Stomach smooth muscle (tissue), 2 donors: ENCODE measurements around the gene ACOXL.

Experiments
- H3K27ac ChIP-seq: one replicate; pipeline ENCODE4 v1.7.0; 2013; ENCODE audit warnings: mild to moderate bottlenecking, low read length, inconsistent platforms
- H3K27me3 ChIP-seq, 2 donors: one replicate each; pipeline ENCODE4 v1.7.0; 2013; ENCODE audit warnings: low read length in 2 of 2; ENCODE audit not compliant: insufficient read depth in 2 of 2, control insufficient read depth in 1 of 2
- H3K36me3 ChIP-seq, 2 donors: one replicate each; pipeline ENCODE4 v1.7.0; 2013; ENCODE audit warnings: low read length in 2 of 2; ENCODE audit not compliant: control insufficient read depth in 2 of 2, insufficient read depth in 2 of 2
- H3K4me1 ChIP-seq: one replicate; pipeline ENCODE4 v1.7.0; 2013; ENCODE audit warnings: low read length; ENCODE audit not compliant: control insufficient read depth, insufficient read depth
- H3K4me3 ChIP-seq, 2 donors: one replicate each; pipeline ENCODE4 v1.7.0; 2013; ENCODE audit warnings: low read length in 2 of 2
- H3K9ac ChIP-seq, 2 donors: one replicate each; pipeline ENCODE4 v1.7.0; 2013; ENCODE audit warnings: low read length in 2 of 2, mild to moderate bottlenecking in 1 of 2
- H3K9me3 ChIP-seq, 2 donors: one replicate each; pipeline ENCODE4 v1.7.0; 2013; ENCODE audit warnings: low read length in 2 of 2; ENCODE audit not compliant: control insufficient read depth in 2 of 2
- donor health status: healthy.
- donor health status: Pancreatic carcinoma.

The ACOXL gene

DNA sequence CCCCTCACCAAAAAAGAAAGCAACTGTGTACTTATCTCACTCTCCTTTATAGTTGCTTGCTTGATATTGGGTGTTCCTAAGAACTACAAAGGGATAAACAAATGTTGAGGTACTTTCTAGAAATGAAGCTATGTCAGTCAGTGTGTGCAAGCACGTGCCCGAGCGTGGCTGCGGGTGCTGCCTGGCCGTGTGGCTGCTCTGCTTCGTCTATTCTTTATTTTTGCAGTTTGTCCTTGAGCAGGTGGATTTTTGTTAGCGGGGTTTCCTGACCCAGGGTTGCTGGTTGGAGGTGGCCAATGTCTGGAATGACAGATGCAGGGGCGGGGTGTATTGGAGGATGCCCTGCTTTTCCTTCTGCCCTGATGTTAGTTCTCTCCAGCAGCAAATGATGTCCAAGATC is 62.6 kb downstream of the ACOXL start:
- Histone ChIP-seq H3K36me3 (no peaks in the 10 kb centered on the region), H3K4me1 (no peaks in the 10 kb centered on the region), H3K4me3 (no peak overlapping the region), H3K27me3 (peaks cover 3 to 4% of the 10 kb centered on the region in 2 donors), H3K9ac (no peak overlapping the region), H3K27ac (no peak overlapping the region), H3K9me3 (no peaks in the 10 kb centered on the region)

DNA sequence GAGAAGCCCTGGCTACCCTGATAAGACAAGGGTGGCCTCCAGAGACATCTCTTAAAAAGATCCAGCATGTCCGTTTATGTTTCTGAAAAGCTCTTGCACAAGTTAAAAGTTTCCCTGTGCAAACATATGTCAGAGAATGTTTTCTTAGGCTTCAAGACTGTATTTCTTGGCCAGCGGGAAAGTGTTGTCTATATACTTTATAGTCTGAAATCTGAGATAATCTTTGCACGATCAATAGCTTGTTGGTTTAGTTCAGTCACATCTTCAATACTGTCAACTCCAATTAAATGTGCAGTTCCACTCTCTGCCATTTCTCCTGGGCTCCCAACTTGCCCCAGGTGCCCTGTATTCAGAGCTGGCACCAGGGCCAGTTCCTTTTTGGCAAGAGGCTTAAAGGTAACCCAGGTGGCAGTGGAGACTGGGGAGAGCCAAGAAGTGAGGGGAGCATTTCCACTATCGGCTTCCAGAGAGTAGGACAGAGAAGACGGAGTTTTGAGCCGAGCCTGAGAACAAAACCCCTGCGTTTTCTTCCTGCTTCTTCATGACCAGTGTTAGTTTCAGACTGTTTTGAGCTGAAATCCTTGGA is 64.4 kb downstream of the ACOXL start:
- Histone ChIP-seq H3K27ac (no peak overlapping the region), H3K27me3 (peaks cover 3 to 11% of the 10 kb centered on the region in 2 donors)

DNA sequence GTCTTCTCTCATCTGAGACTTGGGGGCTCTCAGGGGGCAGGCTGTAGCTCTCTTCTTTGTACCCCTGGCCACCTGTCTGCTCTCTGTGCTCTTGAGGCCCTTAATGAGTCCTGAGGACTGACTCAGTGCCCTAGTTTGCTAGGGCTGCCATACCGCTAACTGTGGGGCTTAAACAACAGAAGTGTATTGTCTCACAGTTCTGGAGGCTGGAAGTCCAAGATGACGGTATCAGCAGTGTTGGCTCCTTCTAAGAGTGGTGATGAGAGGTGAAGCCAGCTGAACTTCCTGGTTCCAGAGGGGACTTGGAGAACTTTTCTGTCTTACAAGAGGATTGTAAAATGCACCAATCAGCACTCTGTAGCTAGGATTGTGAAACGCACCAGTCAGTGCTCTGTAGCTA is 67.0 kb downstream of the ACOXL start:
- no peaks in the 10 kb centered on the region for H3K36me3 ChIP-seq
- peaks cover 0 to 11% of the 10 kb centered on the region in 2 donors for H3K27me3 ChIP-seq
- no peak overlapping the region for H3K4me3 ChIP-seq

More for the DNA sequence above, 64.4 kb downstream of the ACOXL start:
- no peaks in the 10 kb centered on the region for H3K4me1 ChIP-seq
- no peak overlapping the region for H3K4me3 ChIP-seq
- H3K9me3 ChIP-seq = no peaks in the 10 kb centered on the region
- H3K36me3 ChIP-seq = no peaks in the 10 kb centered on the region
- no peak overlapping the region for H3K9ac ChIP-seq

DNA sequence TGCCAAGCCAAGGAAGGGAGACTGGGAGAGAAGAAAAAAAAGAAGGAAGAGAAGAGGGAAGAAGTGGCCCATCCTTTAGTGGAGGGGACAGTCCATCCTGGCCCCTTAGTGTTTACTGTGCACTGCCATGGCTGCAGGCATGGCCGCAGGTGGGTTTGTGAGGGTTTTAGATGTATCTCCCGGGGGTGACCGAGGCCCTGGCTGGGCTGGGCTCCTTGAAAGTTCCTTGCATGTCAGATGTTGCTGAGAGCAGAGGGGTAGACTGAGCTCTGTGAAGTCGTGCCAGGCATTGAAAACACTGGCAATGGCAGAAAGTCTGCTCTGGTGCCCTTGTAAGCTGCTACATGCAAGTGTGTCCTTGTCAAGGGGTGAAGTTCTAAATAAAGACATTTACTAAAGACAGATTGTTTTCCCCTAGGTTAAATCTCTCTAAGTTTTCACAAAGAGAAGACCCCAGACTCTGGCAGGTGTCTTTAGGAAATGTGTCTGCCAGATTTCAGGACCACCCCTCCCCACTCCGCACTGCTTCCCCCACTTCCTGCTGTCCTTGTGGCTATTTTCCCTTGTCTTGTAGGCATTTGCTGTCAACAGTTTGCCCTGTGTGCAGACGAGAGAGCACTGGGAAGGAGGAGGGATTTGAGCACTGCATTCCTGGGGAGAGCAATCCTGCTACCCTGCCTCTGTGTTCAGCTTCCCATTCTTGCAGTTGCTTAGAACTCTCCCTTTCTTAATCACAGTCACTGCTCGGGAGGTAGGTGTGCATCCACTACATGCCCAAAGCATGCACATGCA is 68.4 kb downstream of the ACOXL start:
- Histone ChIP-seq H3K9ac (no peak overlapping the region), H3K27ac (no peak overlapping the region), H3K27me3 (peaks cover 0 to 11% of the 10 kb centered on the region in 2 donors)

More for the DNA sequence above, 67.0 kb downstream of the ACOXL start:
- Histone ChIP-seq H3K4me1 (no peaks in the 10 kb centered on the region), H3K9me3 (peaks cover 0 to 3% of the 10 kb centered on the region in 2 donors), H3K9ac (no peak overlapping the region), H3K27ac (no peak overlapping the region)

DNA sequence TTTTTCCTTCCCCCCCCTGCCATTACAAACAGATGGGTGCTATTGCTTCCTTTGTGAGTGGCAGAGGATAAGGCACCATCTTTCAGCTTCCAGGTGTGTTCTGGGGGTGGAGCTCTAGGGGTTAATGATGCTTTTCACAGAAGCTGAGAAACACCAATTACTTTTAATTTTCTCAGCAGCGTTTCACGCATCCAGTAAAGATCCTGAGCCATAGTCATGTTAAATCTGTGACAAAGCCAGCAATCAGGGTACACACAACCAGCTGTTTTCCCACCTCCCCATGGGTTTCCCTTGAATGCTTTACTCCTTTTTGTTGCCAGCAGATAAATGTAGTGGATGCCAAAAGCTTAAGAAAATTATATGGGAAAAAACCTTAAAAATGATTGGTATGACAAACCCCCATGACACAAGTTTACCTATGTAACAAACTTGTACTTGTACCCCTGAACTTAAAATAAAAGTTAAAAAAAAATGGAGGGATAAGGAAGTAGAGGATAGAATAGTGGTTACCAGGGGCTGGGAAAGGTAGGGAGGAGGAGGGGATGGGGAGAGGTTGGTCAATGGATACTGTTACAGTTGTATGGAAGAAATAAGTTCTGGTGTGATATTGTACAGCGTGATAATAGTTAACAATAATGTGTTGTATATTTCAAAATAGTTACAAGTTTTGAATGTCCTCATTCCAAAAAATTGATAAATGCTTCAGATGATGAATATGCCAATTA is 70.0 kb downstream of the ACOXL start:
- H3K9me3 ChIP-seq = peaks cover 3 to 5% of the 10 kb centered on the region in 2 donors
- no peak overlapping the region for H3K4me3 ChIP-seq
- H3K36me3 ChIP-seq = no peaks in the 10 kb centered on the region
- H3K4me1 ChIP-seq = no peaks in the 10 kb centered on the region
- peaks cover 0 to 11% of the 10 kb centered on the region in 2 donors for H3K27me3 ChIP-seq
- no peak overlapping the region for H3K9ac ChIP-seq
- no peak overlapping the region for H3K27ac ChIP-seq

More for the DNA sequence above, 68.4 kb downstream of the ACOXL start:
- no peaks in the 10 kb centered on the region for H3K36me3 ChIP-seq
- no peak overlapping the region for H3K4me3 ChIP-seq
- no peaks in the 10 kb centered on the region for H3K4me1 ChIP-seq
- peaks cover 3 to 5% of the 10 kb centered on the region in 2 donors for H3K9me3 ChIP-seq

DNA sequence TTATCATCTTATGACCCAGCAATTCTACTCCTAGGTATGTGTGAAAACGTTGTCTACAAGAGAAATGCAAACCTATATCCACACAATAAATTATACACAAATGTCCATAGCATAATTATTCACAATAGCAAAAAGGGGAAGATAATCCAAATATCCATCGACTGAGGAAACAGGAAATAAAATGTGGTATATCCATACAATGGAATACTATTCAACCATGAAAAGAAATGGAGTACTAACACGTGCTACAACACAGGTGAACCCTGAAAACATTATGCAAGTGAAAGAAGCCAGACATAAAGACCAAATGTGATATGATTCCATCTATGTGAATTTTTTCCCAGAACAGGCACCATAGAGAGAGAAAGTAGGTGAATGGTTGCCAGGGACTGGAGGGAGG is 72.1 kb downstream of the ACOXL start:
- H3K9me3 ChIP-seq = peaks cover 3 to 5% of the 10 kb centered on the region in 2 donors
- no peak overlapping the region for H3K27ac ChIP-seq
- H3K36me3 ChIP-seq = no peaks in the 10 kb centered on the region
- no peak overlapping the region for H3K9ac ChIP-seq
- H3K4me3 ChIP-seq = no peak overlapping the region
- H3K4me1 ChIP-seq = no peaks in the 10 kb centered on the region
- peaks cover 0 to 9% of the 10 kb centered on the region in 2 donors for H3K27me3 ChIP-seq

DNA sequence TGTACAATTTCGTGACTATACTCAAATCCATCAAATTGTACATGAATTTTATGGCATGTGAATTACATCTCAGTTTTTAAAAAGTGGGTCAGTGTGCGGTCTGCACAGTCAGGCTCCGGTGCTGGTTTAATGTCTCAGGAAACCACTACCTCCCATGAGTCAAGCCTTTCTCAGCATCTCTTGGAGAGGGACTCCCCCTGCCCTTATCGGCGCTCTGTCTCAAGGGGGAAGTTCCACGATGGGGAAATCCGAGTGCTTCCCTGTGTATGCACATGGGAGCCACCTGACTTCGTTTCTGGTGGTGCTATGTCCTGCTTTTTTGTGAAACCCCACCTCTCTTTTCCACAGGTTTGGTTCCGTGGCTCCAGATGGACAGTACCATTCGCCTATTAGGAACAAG is 72.5 kb downstream of the ACOXL start:
- Histone ChIP-seq H3K9ac (no peak overlapping the region), H3K9me3 (peaks cover 3 to 5% of the 10 kb centered on the region in 2 donors), H3K36me3 (no peaks in the 10 kb centered on the region), H3K27ac (no peak overlapping the region), H3K4me1 (no peaks in the 10 kb centered on the region), H3K4me3 (no peak overlapping the region), H3K27me3 (peaks cover 0 to 10% of the 10 kb centered on the region in 2 donors)

DNA sequence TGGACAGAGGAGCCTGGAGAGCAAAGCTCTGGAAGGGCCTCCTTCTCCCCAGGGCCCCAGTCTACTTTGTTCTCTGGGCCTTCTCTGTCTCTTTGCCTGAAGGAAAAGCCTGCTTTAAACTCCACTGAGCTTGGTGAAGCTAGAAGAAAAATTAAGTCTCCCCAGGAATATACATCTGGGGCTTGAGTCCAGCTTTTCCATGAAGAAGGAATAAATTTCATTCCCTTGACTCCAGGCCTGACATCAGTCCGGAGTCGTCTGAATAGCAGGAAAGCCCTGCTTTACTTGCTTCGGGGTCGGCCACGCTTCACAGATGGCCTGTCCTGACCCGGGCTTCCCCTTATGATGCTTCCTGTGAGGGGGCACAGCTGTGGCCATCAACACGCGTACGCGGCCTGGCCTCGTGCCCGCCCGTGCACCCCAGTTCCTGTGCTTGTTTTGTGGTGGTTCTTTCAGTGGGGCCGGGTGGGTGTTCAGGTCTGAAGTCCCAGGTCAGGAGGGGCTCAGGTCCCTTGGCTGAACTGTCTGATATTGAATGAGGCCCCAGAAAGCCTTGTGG is 73.6 kb downstream of the ACOXL start:
- H3K9me3 ChIP-seq = peaks cover 3 to 5% of the 10 kb centered on the region in 2 donors
- no peak overlapping the region for H3K4me3 ChIP-seq
- no peaks in the 10 kb centered on the region for H3K36me3 ChIP-seq
- H3K27ac ChIP-seq = no peak overlapping the region
- H3K4me1 ChIP-seq = no peaks in the 10 kb centered on the region
- peaks cover 0 to 6% of the 10 kb centered on the region in 2 donors for H3K27me3 ChIP-seq
- H3K9ac ChIP-seq = no peak overlapping the region

DNA sequence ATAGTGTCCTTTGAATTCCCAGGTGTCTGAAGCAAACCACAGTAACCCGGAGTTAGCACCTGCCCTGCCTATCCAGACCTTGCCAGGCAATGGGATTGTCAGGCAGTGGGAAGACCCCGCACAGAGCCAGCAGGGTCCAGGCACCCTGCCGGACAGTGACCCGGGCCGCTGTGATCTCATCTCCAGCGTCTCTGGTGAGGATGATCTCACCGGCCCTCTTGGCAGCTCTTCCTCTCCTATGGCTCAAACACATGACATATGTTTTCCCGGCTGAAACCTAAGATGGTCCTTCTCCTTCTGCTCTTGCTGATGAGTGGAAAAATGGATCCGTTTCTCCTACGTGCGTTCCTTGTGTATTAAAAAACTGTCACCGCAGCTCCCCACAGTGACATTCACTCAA is 75.1 kb downstream of the ACOXL start:
- peaks cover 3 to 5% of the 10 kb centered on the region in 2 donors for H3K9me3 ChIP-seq
- H3K9ac ChIP-seq = no peak overlapping the region
- H3K4me3 ChIP-seq = no peak overlapping the region
- no peaks in the 10 kb centered on the region for H3K4me1 ChIP-seq
- H3K27ac ChIP-seq = no peak overlapping the region
- no peaks in the 10 kb centered on the region for H3K36me3 ChIP-seq
- H3K27me3 ChIP-seq = peaks cover 0 to 4% of the 10 kb centered on the region in 2 donors

DNA sequence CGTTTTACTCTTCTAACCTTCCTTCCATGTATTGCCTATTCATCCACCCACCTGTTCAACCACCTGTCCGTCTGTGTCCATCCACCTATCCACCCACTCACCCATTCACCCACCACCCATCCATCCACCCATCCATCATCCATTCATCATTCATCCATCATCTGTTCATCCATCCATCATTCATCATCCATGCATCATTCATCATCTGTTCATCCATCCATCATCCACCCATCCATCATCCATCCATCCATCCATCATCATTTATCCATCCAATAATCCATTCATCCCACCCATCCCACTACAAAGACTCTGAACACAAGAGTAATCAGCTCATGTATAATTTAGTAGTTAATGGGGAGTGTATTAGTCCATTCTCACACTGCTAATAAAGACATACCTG is 78.0 kb downstream of the ACOXL start:
- peaks cover 0 to 4% of the 10 kb centered on the region in 2 donors for H3K27me3 ChIP-seq
- H3K9me3 ChIP-seq = no peaks in the 10 kb centered on the region
- no peak overlapping the region for H3K9ac ChIP-seq
- no peak overlapping the region for H3K27ac ChIP-seq
- H3K4me1 ChIP-seq = no peaks in the 10 kb centered on the region
- no peak overlapping the region for H3K4me3 ChIP-seq
- H3K36me3 ChIP-seq = no peaks in the 10 kb centered on the region
